NCI-H1436 (cell line): ENCODE results near the gene IGF1.

Experiments
- DNase-seq: peaks from one replicate; lab custom pipeline; 2025; lab: John Stamatoyannopoulos, UW

IGF1 gene

DNA sequence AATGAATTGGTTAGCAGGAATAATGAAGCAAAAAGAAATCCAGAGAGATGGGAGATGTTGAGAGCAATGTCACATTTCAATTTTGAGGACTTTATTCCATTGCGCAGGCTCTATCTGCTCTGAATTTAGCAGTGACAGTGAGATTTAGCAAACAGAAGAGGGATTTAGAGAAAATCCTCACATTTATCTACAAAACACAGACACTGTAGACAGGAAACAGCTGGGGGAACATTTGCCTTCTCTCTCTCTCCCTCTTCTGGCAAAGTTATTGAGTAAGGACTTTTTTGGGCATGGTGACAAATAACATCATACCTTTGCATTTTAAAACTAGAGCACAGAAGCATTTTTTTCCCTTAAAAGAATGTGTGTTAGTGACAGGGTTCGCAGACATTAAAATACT lies at the start of gene IGF1:
IGF1 (minus strand) TSS at position 158 of the 400 bp plus-strand sequence. CDS start 182 bp downstream, outside the sequence.
- DNase-seq, result no peak

DNA sequence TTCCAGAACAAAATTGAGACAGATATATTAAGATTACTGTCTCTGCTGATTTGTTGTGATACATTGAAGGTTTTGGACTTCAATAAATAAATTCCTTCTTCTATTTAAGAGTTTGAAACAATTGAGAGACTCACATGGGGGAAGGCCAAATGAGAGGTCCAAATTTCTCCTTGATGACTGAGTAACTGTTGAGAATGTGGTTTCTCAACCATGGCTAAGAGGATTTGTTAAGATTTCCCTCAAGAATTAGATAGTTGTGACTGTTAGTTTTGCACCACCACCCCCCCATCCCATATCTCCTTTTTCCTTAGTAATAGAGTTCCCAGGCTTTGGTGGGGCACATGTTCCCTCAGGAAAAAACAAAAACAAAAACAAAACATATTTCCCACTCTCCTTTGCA lies 47.7 kb upstream of the IGF1 start:
- no peak for DNase-seq

- DNase-seq, result no peak
Measured at GRCh38 chr12:102527171-102527720, 46.9 kb upstream of the IGF1 start.

GRCh38 chr12:102526656-102527055 lies 46.3 kb upstream of the IGF1 start:
- DNase-seq, result no peak

DNA sequence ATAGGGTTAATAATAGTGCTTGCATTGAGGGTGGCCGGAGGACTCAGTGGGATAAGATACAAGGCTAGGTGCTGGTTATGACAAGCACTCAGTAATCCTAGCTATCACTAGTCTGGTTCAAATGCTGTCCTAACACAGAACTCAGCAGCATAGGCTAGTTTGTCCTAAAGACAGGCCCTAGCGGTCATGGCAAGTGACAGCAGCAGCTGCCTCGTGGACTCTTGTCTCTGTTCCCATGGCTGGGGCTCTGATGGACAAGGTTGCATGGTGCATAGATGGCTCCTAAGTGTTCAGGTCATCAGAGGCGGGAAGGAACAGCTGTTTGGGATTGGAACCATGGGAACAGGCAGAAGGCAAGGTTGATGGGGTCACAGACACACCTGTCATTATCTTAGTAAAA lies 42.4 kb upstream of the IGF1 start:
- no peak for DNase-seq

DNA sequence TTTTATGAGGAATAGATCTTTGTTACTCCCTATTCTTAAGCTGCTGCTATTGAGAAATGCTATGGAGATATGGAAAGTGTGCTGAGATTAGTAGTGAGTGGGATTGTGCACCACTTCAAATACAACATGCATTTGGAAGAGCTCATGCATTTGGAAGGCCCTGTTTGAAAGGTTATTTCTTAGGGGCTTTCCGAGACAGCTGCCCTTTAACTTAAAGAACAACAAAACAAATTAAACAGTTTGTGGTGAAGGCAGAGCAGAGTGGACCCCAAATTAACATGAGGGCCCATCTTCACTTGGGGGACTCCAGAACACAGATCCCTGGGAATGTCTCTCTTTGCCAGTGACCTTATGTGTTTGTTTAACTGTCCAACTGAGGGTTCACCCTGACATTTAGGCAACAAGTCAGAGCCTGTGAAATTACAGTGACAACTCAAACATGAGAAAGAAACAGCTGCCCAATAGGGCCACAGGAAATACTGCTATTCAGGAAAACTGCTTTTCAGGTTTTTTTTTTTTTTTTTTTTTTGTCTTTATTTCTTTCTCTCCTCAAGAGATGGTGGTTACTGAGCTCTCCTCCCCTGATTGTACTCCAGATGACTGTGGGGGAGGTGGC lies 41.4 kb upstream of the IGF1 start:
- DNase-seq, result no peak

- DNase-seq, result no peak
Measured at GRCh38 chr12:102518871-102519270, 38.5 kb upstream of the IGF1 start.

GRCh38 chr12:102514696-102515095 lies 34.3 kb upstream of the IGF1 start:
- no peak for DNase-seq

GRCh38 chr12:102513739-102514138 lies 33.4 kb upstream of the IGF1 start:
- no peak for DNase-seq

- DNase-seq, result no peak
Measured at GRCh38 chr12:102513272-102513671, 32.9 kb upstream of the IGF1 start.

GRCh38 chr12:102512523-102512922 lies 32.2 kb upstream of the IGF1 start:
- DNase-seq, result no peak

- DNase-seq, result no peak
Measured at GRCh38 chr12:102511575-102511974, 31.2 kb upstream of the IGF1 start.

GRCh38 chr12:102510463-102510862 lies 30.1 kb upstream of the IGF1 start:
- DNase-seq, result no peak

GRCh38 chr12:102510031-102510430 lies 29.7 kb upstream of the IGF1 start:
- no peak for DNase-seq

GRCh38 chr12:102509123-102509626 lies 28.8 kb upstream of the IGF1 start:
- DNase-seq, result no peak

DNA sequence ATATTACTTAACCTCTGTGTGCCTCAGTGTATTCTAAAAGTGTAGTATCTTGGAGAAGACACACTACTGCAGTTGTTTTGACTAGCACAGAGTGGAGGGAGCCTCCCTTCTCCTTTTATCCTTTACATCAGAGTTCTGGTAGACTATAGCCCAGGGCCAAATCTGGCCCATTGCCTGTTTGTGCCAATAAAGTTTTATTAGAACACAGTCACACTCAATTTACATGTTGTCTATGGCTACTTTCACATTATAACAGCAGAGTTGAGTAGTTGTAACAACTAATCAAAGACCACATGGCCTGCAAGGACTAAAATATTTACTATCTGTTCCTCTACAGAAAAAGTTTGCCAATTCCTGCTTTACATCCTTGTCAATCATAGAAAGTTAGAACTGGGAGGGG lies 27.7 kb upstream of the IGF1 start:
- DNase-seq, result no peak

DNA sequence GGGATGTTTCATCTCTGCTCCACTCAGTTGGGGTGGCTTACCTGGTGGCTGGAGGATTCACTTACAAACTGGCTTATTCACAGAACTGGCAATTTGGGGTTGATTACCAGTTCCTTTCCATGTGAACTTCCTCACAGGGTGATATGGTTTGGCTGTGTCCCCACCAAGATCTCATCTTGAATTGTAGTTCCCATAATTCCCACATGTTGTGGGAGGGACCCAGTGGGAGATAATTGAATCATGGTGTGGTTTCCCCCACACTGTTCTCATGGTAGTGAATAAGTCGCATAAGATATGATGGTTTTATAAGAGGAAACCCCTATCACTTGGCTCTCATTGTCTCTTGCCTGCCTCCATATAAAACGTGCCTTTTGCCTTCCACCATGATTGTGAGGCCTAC lies 26.9 kb upstream of the IGF1 start:
- DNase-seq, result no peak

DNA sequence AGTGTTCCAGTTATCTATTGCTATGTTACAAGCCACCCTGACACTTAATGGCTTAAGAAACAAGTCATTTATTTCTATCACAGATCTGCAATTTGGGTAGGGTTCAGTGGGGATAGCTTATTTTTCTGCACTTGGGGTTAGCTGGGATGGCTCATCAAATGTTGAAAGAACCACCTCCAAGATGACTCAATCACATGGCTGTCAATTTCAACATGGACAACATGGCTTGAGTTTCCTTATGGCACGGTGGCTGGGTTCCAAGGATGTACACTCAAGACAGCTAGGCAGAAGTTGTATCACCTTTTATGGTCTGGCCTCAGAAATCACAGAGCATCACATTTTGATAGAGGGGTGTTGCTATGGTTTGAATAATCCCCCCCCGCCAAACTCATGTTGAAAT lies 24.5 kb upstream of the IGF1 start:
- no peak for DNase-seq

- DNase-seq, result no peak
Measured at GRCh38 chr12:102504280-102504679, 23.9 kb upstream of the IGF1 start.

DNA sequence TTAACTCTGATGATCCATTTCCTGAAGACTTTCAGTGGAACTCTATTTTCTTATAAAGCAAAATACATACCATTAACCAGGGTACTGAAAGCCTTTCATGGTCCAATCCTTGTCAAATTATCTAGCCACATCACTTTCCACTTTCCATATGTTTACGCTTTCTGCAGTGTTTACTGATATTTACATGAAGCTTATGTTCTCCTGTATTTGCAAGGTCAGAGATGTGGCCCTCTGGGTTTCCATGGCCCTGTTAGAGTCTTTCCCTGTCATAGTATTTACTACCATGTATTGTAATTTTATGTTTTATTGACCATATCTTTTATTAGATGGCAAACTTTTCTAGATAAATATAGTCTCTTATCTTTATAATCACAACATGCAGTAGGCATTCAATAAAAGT lies 23.5 kb upstream of the IGF1 start:
- DNase-seq, result no peak

DNA sequence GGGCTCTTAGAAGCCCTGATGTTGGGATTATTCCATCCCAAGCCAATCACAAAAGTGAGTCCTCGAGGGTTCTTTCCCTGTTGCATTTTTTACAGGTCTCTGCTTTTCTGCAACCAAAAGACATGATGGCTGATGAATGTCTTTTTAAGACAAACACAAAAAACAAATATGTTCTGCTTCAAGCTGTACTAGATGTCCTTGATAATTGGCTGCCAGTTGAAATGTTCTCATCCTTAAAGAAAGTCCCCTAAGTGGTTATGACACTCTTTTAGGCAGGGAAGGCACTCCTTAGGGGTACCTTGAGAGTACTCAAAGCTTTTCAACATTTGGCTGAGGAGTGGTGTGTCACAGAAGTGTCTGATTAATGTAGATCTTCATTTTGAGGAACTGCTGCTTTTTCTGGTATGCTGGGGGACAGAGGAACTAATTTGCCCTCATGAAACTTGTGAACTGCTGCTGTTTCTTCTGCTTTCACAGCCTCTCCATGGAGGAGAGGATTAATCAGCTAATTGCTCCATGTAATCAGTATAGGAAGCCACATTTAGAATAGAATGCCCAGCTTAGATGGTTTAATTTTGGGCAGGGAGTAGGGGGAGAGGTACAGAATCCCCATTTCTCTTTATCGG lies 22.8 kb upstream of the IGF1 start:
- no peak for DNase-seq

- DNase-seq, result no peak
Measured at GRCh38 chr12:102501773-102502172, 21.4 kb upstream of the IGF1 start.

GRCh38 chr12:102498471-102498870 lies 18.1 kb upstream of the IGF1 start:
- no peak for DNase-seq

GRCh38 chr12:102497743-102498142 lies 17.4 kb upstream of the IGF1 start:
- DNase-seq, result no peak
